Tibial nerve (tissue), 4 donors: ENCODE data around the gene ZBTB20.

Experiments
- CTCF ChIP-seq, 5 experiments: fragments of 200-600 bp in 3 of 5; fragments of 450-650 bp in 2 of 5; sonication (generic) in 3 of 5; IDR thresholded peaks; one replicate each; pipeline ENCODE4 v1.5.1; 2016 to 2019; ENCODE audit warnings: antibody characterized with exemption in 5 of 5, mild to moderate bottlenecking in 3 of 5, moderate library complexity in 2 of 5
- EP300 ChIP-seq, 2 donors: sonication (generic); formaldehyde crosslinking; IDR thresholded peaks; one replicate each; pipeline ENCODE4 v1.6.1; 2017; ENCODE audit warnings: antibody characterized with exemption in 2 of 2, mild to moderate bottlenecking in 1 of 2
- POLR2A ChIP-seq, 2 donors: fragments of 450-650 bp; IDR thresholded peaks; one replicate each; pipeline ENCODE4 v1.6.1; 2017; ENCODE audit warnings: antibody characterized with exemption in 2 of 2, mild to moderate bottlenecking in 2 of 2, moderate library complexity in 2 of 2

DNA sequence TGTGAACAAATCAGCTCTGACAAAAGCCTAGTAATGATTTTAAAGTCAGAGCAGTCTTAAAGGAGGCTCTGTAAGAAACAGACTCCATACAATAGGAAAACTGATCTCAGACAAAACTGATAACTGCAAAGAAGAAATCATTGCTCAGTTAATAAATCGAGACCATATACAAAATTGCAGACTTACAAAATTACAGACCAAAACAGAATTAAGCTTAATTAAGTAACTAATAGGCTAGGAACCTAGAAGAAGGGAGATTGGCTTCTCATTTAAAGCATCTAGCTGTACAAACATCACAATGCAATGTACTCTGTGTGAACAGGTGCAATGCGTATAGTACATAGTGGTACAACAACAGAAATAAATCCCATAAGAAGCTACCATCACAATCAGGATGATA lies 46.3 kb downstream of the ZBTB20 start:
- no peak for TF ChIP-seq EP300 (IDR thresholded peaks at IDR 0.05)
- no peak for TF ChIP-seq CTCF (IDR thresholded peaks at IDR 0.05)
- TF ChIP-seq POLR2A (IDR thresholded peaks at IDR 0.05) = no peak
